HCT116 (cell line): Measurements from ENCODE around the gene STK4. TPM values are rescaled to one million over a fixed set of nuclear protein-coding genes. Genes with fewer than 3 reads are reported as not detected.

Experiments
- ATAC-seq: fragments of 200-7000 bp; cut with Tn5 transposase; 2 replicates; pipeline ENCODE4 v1.9.1; 2020; ENCODE audit warnings: mild to moderate bottlenecking, moderate library complexity
- BruUV-seq: library from RNA; stranded (reverse); fragments of 400-500 nt; replicated peaks from 2 replicates; lab custom pipeline; 2021; lab: Mats Ljungman, UMichigan
- CTCF ChIA-PET: fragments of 300-600 bp; sonication (Branson Sonifier 250); formaldehyde crosslinking; loops from one replicate; lab custom pipeline; 2021; ENCODE audit warnings: antibody characterized with exemption; lab: Charles Lee
- POLR2A ChIA-PET: fragments of 300-600, 350-600 bp; sonication (Branson Sonifier 250); formaldehyde crosslinking; loops from one replicate; lab custom pipeline; 2021; ENCODE audit warnings: antibody characterized with exemption; lab: Charles Lee
- RAD21 ChIA-PET, 2 experiments: fragments of 300-600 bp; sonication (Branson Sonifier 250); formaldehyde crosslinking; loops; one replicate each; lab custom pipeline; 2023; ENCODE audit warnings: low total read pairs in 2 of 2; ENCODE audit not compliant: uncharacterized antibody in 2 of 2, unreplicated experiment in 2 of 2, low non-redundant PET in 1 of 2; lab: Charles Lee
- DNase-seq: peaks from one replicate; pipeline ENCODE4 v3.0.0-alpha.2; 2010; ENCODE audit warnings: low read depth, low spot score
- H2AFZ ChIP-seq: fragments of 200-600 bp; shearing (Covaris generic), sonication (generic); 2 replicates; pipeline ENCODE4 v1.6.1; 2017; ENCODE audit warnings: low read depth, mixed run types, mixed read lengths, antibody characterized with exemption, low read length; ENCODE audit not compliant: poor library complexity, severe bottlenecking
- H3K27ac ChIP-seq: 2 replicates; pipeline ENCODE4 v1.5.1; 2012; ENCODE audit warnings: low read depth, low read length
- H3K27me3 ChIP-seq: fragments of 200-600 bp; sonication (generic); 2 replicates; pipeline ENCODE4 v1.6.1; 2016; ENCODE audit warnings: mixed run types, low read length, mixed read lengths; ENCODE audit not compliant: insufficient read depth
- H3K36me3 ChIP-seq, 2 experiments: fragments of 200-500 bp in 1 of 2; fragments of 200-600 bp in 1 of 2; sonication (Bioruptor generic) in 1 of 2; sonication (generic) in 1 of 2; 2 replicates each; pipeline versions ENCODE4 v1.5.1 to v1.6.1; 2014 to 2016; ENCODE audit warnings: low read length in 2 of 2, inconsistent platforms in 1 of 2, mixed read lengths in 1 of 2, mixed run types in 1 of 2; ENCODE audit not compliant: insufficient read depth in 2 of 2, control insufficient read depth in 1 of 2
- H3K4me1 ChIP-seq, 2 experiments: fragments of 200-600 bp in 1 of 2; sonication (generic) in 1 of 2; 2 replicates each; pipeline versions ENCODE4 v1.5.1 to v1.6.1; 2012 to 2017; ENCODE audit warnings: low read length in 2 of 2, inconsistent platforms in 1 of 2, mild to moderate bottlenecking in 1 of 2, mixed read lengths in 1 of 2, mixed run types in 1 of 2, moderate library complexity in 1 of 2; ENCODE audit not compliant: insufficient read depth in 2 of 2, control insufficient read depth in 1 of 2
- H3K4me2 ChIP-seq: fragments of 200-600 bp; sonication (generic); 2 replicates; pipeline ENCODE4 v1.6.1; 2017; ENCODE audit warnings: mixed run types, low read length, mixed read lengths
- H3K4me3 ChIP-seq, 2 experiments: fragments of 200-600 bp in 1 of 2; sonication (generic) in 1 of 2; replicated peaks in 1 of 2; 2 replicates each; pipeline ENCODE4 v1.5.1; 2011 to 2016; ENCODE audit warnings: low read length in 2 of 2, control low read depth in 1 of 2, low read depth in 1 of 2, mild to moderate bottlenecking in 1 of 2, mixed read lengths in 1 of 2, mixed run types in 1 of 2
- H3K79me2 ChIP-seq: fragments of 200-600 bp; sonication (generic); 2 replicates; pipeline ENCODE4 v1.6.1; 2017; ENCODE audit warnings: mild to moderate bottlenecking, mixed run types, low read length, moderate library complexity, mixed read lengths; ENCODE audit not compliant: insufficient read depth
- H3K9ac ChIP-seq: fragments of 200-600 bp; sonication (generic); 2 replicates; pipeline ENCODE4 v1.6.1; 2016; ENCODE audit warnings: low read length, mixed read lengths
- H3K9me2 ChIP-seq: fragments of 200-600 bp; sonication (generic), shearing (Covaris generic); 2 replicates; pipeline ENCODE4 v1.6.1; 2017; ENCODE audit warnings: mixed run types, mild to moderate bottlenecking, moderate library complexity; ENCODE audit not compliant: insufficient read depth
- H3K9me3 ChIP-seq, 2 experiments: fragments of 200-500 bp in 1 of 2; fragments of 200-600 bp in 1 of 2; sonication (Bioruptor generic) in 1 of 2; sonication (generic) in 1 of 2; 2 replicates each; pipeline ENCODE4 v1.6.1; 2014 to 2017; ENCODE audit warnings: low read length in 2 of 2, mixed read lengths in 2 of 2, inconsistent platforms in 1 of 2, low read depth in 1 of 2, mild to moderate bottlenecking in 1 of 2, mixed run types in 1 of 2, moderate library complexity in 1 of 2; ENCODE audit not compliant: control insufficient read depth in 1 of 2, insufficient read depth in 1 of 2
- H4K20me1 ChIP-seq: fragments of 200-600 bp; sonication (generic), shearing (Covaris generic); 2 replicates; pipeline ENCODE4 v1.6.1; 2017; ENCODE audit warnings: mixed run types, mild to moderate bottlenecking, moderate library complexity; ENCODE audit not compliant: insufficient read depth
- CBX3 ChIP-seq: IDR thresholded peaks from 2 replicates; pipeline ENCODE4 v1.6.1; 2012; ENCODE audit warnings: low read depth
- EGR1 ChIP-seq: IDR thresholded peaks from 2 replicates; pipeline ENCODE4 v1.6.1; 2012; ENCODE audit warnings: low read depth
- ELF1 ChIP-seq: IDR thresholded peaks from 2 replicates; pipeline ENCODE4 v1.6.1; 2012; ENCODE audit warnings: low read depth, borderline replicate concordance
- EZH2 ChIP-seq: fragments of 200-600 bp; sonication (generic); IDR thresholded peaks from 2 replicates; pipeline ENCODE4 v1.6.1; 2017; ENCODE audit warnings: antibody characterized with exemption, mixed run types
- JUND ChIP-seq: IDR thresholded peaks from 2 replicates; pipeline ENCODE4 v1.6.1; 2012
- MAX ChIP-seq: IDR thresholded peaks from 2 replicates; pipeline ENCODE4 v1.6.1; 2012
- POLR2AphosphoS5 ChIP-seq: IDR thresholded peaks from 2 replicates; pipeline ENCODE4 v1.6.1; 2011; ENCODE audit warnings: mild to moderate bottlenecking, low read depth, low read length, moderate library complexity
- RAD21 ChIP-seq: IDR thresholded peaks from 2 replicates; pipeline ENCODE4 v1.6.1; 2012; ENCODE audit warnings: low read depth, mild to moderate bottlenecking
- SIN3A ChIP-seq: IDR thresholded peaks from 2 replicates; pipeline ENCODE4 v1.6.1; 2012; ENCODE audit warnings: low read depth
- SP1 ChIP-seq: IDR thresholded peaks from 2 replicates; pipeline ENCODE4 v1.6.1; 2012; ENCODE audit warnings: low read depth
- TCF7L2 ChIP-seq: IDR thresholded peaks from 2 replicates; pipeline ENCODE4 v1.7.0; 2011; ENCODE audit warnings: borderline replicate concordance, inconsistent platforms; ENCODE audit not compliant: insufficient read depth, insufficient read length; ENCODE audit errors: extremely low read depth
- YY1 ChIP-seq: IDR thresholded peaks from 2 replicates; pipeline ENCODE4 v1.6.1; 2011; ENCODE audit warnings: low read length, low read depth, moderate library complexity, mild to moderate bottlenecking; ENCODE audit not compliant: insufficient replicate concordance; ENCODE audit errors: extremely low read depth
- ZFX ChIP-seq: fragments of 450-650 bp; IDR thresholded peaks from 2 replicates; pipeline ENCODE4 v1.6.1; 2017
- ZNF274 ChIP-seq: fragments of 200-500 bp; sonication (Bioruptor generic); IDR thresholded peaks from 2 replicates; pipeline ENCODE4 v1.6.1; 2014; ENCODE audit warnings: mild to moderate bottlenecking, low read depth, low read length, inconsistent platforms
- intact Hi-C: fragments of 100-400 bp; cut with micrococcal nuclease; formaldehyde crosslinking; loops from 2 replicates; pipeline ENCODE4 v1.10.0; 2022
- total RNA-seq: library from RNA; stranded (reverse); gene quantifications from one replicate; pipeline ENCODE4 v1.2.1, GENCODE V29; 2021; ENCODE audit not compliant: unreplicated experiment
- TF ChIP-seq, protein P1 (sequence below): IDR thresholded peaks from 2 replicates; pipeline ENCODE4 v1.6.1; 2012
- TF ChIP-seq, protein P2 (sequence below): IDR thresholded peaks from 2 replicates; pipeline ENCODE4 v1.6.1; 2012; ENCODE audit warnings: low read depth

The STK4 gene
- total RNA-seq, 1 experiment from 2014 or later = 45.4 TPM

DNA sequence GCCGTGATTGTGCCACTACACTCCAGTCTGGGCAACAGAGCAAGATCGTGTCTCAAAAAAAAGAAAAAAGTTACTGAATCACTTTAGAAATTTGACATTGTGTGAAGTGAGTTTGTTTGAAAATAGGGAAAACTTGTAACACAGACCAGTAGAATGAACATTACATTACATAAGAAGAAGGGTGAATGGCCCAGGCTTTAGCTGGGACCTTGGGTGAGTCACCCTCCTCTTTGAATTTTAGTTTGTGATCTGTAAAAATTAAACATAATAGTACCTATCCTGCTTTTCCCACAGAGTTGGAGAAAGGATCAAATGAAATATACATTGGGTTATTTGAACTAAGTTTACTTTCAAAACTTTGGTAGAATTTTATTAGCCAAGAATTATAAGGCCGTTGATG lies 78.3 kb downstream of the STK4 start:
- Histone ChIP-seq H2AFZ (no peak overlapping the region), H3K27ac (no peak overlapping the region)
- BruUV-seq = no TSS peak
- no peak for DNase-seq
- intact Hi-C loops = loop anchor here (1.0 to 10.0 kb wide), 5 partner anchors 52 to 730 kb away; partner anchors contain the start of gene SEMG2
- TF ChIP-seq ZNF274 = no peak
- no peak for TF ChIP-seq CBX3
- no peak for TF ChIP-seq ZFX
- TF ChIP-seq EGR1 = no peak
- TF ChIP-seq, protein P1, sequence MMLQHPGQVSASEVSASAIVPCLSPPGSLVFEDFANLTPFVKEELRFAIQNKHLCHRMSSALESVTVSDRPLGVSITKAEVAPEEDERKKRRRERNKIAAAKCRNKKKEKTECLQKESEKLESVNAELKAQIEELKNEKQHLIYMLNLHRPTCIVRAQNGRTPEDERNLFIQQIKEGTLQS = no peak
- TF ChIP-seq, all 23 proteins: peak for 0
- Histone ChIP-seq H4K20me1 (no peaks in the 10 kb centered on the region; the same call in 1 of the 2 replicates), H3K4me2 (no peak overlapping the region), H3K9ac (no peak overlapping the region), H3K9me3 (no peaks in the 10 kb centered on the region), H3K4me3 (no peak overlapping the region), H3K79me2 (0 out of 2 replicates have a peak, but pooled peaks cover 7% of the 10 kb centered on the region), H3K4me1 (peaks cover 14 to 19% of the 10 kb centered on the region in 2 experiments), H3K36me3 (no peaks in the 10 kb centered on the region), H3K9me2 (no peaks in the 10 kb centered on the region), H3K27me3 (no peaks in the 10 kb centered on the region)
- ATAC-seq = no peak
- ChIA-PET CTCF (interaction anchor here (0.6 to 3.6 kb wide), 32 partner anchors 9 to 930 kb away, joined by 3 to 92 read pairs (median 4); partner anchors contain the start of genes KCNS1 and SLPI), RAD21 (interaction anchor here (0.7 to 1.3 kb wide), 7 partner anchors 51 to 247 kb away, joined by 3 to 12 read pairs (median 5); no protein-coding TSS in a partner anchor), POLR2A (no interaction called here)

DNA sequence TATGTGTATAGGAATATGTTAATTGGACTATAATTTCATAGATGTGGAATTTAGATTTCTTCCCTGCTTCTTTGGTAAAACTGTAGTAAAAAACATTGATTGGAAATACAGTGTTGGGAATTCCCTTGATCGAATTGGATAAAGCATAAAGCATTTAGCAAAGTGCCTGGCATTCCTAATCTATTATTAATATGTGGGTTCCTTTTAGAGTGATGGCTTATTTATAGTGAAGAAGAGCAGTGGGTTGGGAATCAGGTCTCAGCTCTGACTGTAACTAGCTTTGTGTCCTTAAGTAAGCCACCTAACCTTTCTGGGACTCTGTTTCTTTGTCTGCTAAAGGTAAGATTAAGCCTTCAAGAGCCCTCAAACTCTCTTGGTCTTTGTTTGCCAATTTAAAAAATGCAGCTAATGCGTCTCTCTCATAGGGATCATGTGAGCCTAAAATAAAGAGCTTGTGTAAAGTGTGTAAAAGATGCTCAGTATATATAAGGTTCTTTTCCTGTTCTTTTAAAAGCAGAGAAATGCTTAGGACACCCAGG lies 81.3 kb downstream of the STK4 start:
- no peak overlapping the region for H3K4me3 ChIP-seq
- ATAC-seq = no peak
- H3K4me1 ChIP-seq = no peaks in the 10 kb centered on the region; a peak in 1 of 4 replicates
- H2AFZ ChIP-seq = no peak overlapping the region
- ChIA-PET POLR2A (no interaction called here), CTCF (interaction anchor here (1.0 kb wide), 1 partner anchor 48 kb away, joined by 3 read pairs; no protein-coding TSS in a partner anchor), RAD21 (no interaction called here)
- no peak for DNase-seq
- intact Hi-C loops = loop anchor here (10.0 kb wide), 2 partner anchors 177 to 727 kb away; partner anchors contain the start of gene SEMG2
- BruUV-seq = no TSS peak
- no peak overlapping the region for H3K9ac ChIP-seq
- no peaks in the 10 kb centered on the region; the same call in 1 of the 2 replicates for H4K20me1 ChIP-seq
- H3K27ac ChIP-seq = no peak overlapping the region
- H3K9me3 ChIP-seq = no peaks in the 10 kb centered on the region
- H3K79me2 ChIP-seq = peaks cover 16% of the 10 kb centered on the region
- H3K36me3 ChIP-seq = no peaks in the 10 kb centered on the region
- H3K27me3 ChIP-seq = no peaks in the 10 kb centered on the region
- H3K9me2 ChIP-seq = no peaks in the 10 kb centered on the region
- no peak overlapping the region for H3K4me2 ChIP-seq
- TF ChIP-seq EGR1 (no peak), JUND (no peak), SP1 (no peak), TCF7L2 (no peak), SIN3A (no peak), YY1 (no peak), CBX3 (no peak), RAD21 (no peak), POLR2AphosphoS5 (no peak), ZNF274 (no peak), EZH2 (no peak), ELF1 (no peak), ZFX (no peak), MAX (no peak)
- TF ChIP-seq, protein P2, sequence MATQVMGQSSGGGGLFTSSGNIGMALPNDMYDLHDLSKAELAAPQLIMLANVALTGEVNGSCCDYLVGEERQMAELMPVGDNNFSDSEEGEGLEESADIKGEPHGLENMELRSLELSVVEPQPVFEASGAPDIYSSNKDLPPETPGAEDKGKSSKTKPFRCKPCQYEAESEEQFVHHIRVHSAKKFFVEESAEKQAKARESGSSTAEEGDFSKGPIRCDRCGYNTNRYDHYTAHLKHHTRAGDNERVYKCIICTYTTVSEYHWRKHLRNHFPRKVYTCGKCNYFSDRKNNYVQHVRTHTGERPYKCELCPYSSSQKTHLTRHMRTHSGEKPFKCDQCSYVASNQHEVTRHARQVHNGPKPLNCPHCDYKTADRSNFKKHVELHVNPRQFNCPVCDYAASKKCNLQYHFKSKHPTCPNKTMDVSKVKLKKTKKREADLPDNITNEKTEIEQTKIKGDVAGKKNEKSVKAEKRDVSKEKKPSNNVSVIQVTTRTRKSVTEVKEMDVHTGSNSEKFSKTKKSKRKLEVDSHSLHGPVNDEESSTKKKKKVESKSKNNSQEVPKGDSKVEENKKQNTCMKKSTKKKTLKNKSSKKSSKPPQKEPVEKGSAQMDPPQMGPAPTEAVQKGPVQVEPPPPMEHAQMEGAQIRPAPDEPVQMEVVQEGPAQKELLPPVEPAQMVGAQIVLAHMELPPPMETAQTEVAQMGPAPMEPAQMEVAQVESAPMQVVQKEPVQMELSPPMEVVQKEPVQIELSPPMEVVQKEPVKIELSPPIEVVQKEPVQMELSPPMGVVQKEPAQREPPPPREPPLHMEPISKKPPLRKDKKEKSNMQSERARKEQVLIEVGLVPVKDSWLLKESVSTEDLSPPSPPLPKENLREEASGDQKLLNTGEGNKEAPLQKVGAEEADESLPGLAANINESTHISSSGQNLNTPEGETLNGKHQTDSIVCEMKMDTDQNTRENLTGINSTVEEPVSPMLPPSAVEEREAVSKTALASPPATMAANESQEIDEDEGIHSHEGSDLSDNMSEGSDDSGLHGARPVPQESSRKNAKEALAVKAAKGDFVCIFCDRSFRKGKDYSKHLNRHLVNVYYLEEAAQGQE = no peak
